NCI-H2081 treated with DMSO at 0.1 percent for 48 hours (cell line): ENCODE results near the gene ADGRD1.

Experiments used
- DNase-seq: peaks from one replicate; lab custom pipeline; 2025; lab: John Stamatoyannopoulos, UW

Gene ADGRD1

DNA sequence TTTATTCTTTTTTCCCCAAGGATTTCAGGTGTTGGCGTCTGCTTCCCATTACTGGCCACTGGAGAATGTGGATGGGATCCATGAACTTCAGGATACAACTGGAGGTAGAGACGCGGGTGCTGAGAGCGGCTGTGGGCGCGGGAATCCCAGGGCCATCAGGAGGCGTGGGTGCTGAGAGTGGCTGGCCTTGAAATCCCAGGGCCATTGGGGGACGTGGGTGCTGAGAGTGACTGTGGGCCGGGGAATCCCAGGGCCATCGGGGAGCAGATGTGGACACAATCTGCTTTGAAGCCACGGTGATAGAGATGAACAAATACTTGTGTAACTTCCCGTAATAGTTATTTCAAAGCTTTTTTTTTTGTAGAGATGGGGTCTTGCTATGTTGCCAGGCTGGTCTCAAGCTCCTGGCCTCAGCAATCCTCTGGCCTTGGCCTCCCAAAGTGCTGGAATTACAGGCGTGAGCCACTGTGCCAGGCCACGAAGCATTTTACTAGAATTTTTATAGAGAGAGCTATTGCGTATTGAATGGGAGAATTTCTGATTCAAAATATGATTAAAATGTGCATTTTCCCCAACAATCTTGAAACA lies 12.8 kb downstream of the ADGRD1 start:
- no peak for DNase-seq

DNA sequence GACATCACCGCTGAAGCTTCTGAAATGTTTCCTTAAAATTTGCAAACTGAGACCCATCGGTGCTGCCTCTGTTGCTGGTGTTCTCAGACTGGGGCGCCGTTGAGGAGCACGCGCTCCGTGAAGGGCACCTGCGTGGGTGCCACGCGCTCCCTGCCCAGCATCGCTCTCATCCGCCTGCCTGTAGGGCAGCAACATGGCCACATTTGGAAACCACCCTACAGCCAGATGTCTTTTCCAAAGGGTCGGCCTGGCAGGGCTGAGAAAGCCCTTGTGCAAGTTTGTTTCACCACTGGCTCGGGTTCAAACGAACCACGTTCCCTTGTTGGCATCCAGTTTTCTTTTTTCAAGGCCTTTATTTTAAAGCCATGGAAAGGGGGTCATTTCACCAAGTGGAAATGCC lies 13.9 kb downstream of the ADGRD1 start:
- DNase-seq = no peak

DNA sequence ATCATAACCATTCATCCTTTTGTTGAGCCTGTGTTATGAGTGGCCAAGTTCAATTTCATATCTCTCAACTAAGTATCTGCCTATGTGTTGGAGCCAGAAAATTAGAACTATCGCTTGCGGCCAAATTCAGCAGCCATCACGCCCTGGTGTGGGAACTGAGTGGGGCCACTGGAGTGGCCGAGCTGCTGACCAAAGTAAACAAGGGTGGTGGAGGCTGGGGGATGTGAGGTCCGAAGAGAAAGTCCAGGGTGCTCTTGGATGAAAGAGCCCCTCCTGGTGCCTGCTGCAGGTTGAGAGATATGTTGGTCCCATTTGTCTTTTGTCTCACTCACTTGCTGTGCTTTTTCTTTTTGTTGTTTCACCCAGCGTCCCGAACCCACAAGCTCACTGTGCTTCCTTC lies 14.9 kb downstream of the ADGRD1 start:
- no peak for DNase-seq

DNA sequence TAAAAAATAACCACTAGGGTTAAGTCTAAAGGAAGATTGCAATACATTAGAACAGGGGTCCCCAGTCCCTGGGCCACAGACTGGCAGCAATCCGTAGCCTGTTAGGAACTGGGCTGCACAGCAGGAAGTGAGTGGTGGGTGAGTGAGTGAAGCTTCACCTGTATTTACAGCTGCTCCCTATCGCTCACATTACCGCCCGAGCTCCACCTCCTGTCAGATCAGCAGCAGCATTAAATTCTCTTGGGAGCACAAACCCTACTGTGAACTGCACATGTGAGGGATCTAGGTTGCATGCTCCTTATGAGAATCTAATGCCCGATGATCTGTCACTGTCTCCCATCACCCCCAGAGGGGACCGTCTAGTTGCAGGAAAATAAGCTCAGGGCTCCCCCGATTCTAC lies 15.5 kb downstream of the ADGRD1 start:
- DNase-seq = no peak

DNA sequence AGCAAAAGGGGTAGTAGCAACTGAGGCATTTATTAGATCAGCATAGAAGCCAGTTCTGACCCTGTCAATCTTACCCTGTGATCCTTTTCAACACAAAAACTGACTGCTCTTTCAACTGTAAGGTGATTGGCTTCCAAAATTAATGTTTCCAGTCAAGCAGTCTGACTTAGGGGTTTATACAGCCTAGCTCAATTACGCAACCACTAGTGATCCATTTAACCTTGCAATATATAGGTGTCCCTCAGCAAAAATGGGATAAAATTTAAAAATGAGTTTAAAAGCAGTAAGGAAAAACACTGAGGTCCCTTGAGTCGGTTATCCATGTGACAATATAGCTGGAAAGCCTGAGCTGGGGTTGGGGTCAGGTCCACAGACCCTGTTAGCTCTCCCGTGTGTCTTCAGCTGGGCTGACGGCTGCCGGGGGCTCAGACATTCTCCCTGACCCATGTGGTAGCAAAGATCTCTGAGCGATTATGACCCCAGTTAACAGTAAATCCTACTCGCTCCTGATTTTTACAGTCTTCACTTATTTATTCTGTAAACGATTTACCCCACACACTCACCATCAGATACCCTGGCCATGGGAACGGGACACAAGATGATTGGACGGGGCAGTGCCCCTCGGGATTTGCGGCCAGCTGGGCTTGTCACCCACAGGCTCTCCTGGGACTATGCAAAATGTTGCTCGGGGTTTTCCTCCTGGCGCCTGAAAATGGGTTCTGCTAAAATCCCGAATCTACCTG lies 16.6 kb downstream of the ADGRD1 start:
- no peak for DNase-seq

DNA sequence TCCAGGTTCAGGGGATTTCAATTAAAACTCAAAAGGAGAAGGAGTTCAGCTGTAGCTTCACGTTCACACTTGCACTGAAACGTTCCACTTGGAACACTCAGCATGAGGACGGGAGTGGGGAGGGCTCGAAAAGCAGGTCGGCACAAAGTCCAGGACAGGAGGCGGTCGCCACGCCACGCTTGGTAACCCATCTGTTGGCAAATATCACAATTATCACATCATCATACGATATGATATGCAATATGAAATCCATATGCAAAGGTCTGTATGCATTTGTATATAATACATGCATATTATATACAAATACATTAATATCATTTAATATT lies 17.2 kb downstream of the ADGRD1 start:
- no peak for DNase-seq

DNA sequence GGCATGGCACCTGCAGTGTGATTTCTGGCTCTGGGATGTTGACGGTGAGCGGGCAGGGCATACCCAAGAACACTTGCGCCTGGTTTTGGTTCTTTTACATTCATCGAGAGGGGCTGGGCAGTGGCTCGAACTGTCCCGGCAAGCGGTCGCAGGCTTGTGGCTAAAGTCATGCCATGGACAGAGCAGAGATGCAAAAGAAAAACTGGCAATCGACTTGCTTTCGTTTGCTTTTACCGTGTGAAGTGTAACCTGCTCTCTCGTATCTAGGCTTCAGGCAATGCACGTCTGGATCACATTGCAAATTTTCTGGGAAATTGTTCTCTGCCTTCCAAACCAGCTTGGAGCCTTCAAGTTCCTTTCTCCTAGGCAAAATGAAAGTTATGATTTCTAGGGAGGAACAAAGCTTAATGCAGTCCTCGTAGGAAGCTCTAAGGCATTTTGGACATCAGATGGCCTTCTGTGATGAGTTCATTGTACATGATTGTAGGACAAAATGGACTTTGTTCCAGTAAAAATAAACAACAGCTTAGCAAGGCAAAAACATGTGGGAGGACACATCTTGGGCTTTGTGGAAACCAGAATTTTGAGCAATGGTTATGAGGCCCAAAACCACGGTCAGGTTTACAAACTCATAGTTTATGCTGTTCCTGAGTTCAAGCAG lies 18.3 kb downstream of the ADGRD1 start:
- no peak for DNase-seq

DNA sequence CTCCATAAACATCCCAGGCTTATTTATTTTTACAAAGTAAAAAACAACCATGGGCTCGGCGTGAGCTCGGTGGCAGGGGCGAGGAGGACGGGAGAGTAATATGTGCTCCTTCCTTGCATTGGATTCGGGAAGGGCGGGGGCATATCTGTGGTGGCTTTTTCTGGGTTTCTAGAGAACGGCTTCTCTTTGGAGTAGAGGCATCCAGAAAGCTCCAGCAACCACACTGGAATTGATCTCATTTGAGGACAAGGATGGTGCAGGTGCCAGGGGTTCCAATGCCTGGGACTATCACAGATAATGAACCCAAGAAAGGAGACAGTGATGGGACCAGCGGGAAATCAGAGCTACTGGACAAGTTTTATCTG lies 18.9 kb downstream of the ADGRD1 start:
- DNase-seq = no peak

DNA sequence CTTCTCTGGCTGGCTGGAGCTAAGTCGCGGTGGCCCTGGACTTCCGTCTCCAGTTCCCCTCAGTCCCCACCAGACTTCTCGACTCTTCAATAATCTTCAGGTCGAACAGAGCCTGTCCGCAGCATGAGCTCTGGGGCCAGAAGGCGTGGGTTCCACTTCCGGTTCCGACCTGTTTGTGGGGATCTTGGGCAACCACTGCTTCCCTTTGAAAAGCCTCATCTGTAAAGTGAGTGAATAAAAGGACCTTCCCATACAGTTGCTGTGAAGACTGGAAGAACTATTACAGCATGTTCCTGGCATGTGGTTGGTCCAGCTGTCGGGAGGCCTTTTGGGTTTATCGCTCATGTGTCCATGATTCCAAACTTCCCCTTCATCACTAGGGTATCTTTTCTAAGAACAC lies 19.4 kb downstream of the ADGRD1 start:
- DNase-seq = no peak

DNA sequence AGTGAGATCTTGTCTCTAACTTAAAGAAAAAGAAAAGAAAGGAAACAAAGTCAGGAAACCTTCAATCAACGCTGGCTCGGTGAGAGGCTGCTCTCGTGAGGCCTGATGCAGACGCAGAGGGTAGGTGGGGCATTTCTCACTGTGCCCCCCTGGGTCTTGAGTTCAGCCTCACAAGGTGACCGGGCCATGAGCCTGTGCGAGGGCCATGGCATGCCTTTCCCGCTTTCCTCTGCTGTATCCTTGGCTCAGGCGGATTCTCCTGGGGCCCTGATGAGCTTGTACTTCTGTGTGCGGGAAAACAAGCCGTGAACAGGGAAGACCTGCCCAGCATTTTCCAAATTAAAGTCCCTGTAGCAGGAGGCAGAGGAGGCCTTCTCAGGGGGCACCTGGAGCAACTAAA lies 20.2 kb downstream of the ADGRD1 start:
- no peak for DNase-seq

DNA sequence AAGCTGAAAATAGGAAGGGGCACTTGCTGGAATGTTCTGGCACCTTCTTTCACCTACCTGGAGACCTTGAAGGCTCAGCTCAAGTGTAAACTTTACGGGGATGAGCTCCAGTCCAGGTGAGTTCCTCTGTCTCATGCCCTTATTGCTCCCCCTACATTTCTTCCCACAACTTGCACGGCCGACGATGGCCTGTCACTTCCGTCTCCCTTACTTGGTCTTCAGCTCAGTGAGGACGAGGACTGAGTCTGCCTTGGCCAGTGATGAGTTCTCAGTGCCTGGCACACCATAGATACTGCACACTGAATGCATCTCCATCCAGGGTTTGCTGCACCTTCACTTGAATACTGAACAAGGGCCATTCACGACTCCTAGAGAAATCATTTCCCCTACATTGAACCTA lies 21.4 kb downstream of the ADGRD1 start:
- no peak for DNase-seq

DNA sequence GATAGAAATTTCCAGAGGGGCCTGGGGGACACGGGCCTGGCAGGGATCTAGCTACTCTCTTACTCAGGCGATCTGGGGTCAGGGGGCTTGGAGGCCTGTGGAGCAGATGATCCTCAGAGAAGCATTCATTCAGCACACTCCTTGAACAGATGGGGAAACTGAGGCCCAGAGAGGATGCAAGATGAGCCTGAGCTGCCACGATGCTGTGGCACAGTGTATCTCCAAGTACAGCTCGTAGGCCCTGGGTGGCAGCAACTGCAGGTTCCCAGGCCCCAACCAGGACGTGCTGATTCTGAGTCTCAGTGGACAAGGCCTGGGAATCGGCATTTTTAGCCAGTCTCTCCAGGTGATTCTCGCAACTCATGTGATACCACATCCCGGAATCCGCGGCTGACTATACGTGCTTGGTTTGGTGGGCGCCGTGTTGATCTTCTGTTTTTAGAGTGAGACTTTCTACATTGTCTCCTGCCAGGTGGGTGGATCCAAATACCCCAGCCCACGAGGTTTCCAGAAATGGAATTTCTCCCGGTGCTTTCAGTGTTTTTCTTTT lies 22.5 kb downstream of the ADGRD1 start:
- DNase-seq = no peak

DNA sequence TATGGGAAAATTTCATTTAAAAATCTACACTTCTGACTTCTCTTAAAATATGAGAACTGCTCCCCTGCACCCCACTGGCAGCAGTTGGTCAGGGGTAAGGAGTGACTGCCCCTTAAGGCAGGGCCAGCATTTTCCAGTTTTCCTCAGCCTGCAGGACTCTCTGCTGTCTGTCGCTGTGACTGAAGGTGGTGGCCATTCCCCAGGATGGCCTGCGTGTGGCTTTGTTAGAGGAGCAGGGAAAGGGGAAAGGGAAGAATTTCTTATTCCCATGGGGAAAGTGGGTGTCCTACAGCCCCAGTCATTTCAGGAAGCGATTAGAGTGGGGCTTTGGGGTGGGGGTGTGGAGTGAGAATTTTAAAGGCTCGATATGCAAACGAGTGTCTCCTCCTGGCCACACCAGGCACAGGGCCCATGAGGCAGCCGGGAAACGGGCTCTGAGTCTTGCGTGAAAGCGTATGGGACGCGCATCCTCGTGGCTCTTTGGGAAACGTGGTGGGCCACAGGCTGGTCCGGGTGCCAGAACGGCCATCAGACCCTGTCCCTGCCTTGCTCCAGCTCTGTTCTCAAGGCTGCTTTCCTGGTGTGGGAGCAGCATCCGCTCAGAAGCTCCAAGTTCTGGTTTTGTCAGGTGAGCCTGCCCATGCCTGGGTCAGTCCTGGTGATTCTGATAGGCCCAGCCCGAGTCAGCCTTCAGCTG lies 23.5 kb downstream of the ADGRD1 start:
- no peak for DNase-seq

DNA sequence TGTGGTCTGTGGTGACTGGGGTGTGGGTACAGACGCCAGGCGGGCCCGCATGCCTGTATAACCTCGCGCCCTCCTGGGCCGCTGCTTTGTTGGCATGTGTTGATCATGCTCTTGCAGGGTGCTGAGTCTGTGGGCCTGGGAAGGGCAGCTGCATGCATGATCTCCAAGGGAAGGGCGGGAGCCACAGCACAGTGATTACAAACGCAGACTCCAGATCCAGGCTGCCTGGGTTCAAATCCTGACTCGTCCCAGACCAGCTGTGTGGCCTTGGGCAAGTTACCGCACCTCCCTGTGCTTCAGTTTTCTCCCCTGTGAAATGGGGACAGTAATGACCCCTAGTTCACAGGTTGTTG lies 24.0 kb downstream of the ADGRD1 start:
- no peak for DNase-seq

DNA sequence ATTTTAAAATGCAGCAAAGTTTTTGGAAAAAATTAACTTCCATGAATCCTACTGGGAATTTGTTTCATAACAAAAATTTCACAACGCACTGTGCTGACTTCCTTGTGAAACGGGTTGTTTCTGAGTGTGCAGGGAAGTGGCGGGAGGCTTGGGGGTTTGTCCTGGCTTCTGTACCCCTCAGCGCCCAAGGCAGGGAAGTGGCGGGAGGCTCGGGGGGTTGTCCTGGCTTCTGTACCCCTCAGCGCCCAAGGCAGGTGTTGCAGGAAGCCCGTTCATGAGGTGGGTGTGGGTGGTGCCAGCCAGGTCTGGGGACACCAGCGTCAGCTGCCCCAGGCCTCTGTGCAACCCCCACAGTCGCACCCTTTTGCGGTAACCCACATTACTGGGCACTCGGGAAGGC lies 25.1 kb downstream of the ADGRD1 start:
- no peak for DNase-seq

DNA sequence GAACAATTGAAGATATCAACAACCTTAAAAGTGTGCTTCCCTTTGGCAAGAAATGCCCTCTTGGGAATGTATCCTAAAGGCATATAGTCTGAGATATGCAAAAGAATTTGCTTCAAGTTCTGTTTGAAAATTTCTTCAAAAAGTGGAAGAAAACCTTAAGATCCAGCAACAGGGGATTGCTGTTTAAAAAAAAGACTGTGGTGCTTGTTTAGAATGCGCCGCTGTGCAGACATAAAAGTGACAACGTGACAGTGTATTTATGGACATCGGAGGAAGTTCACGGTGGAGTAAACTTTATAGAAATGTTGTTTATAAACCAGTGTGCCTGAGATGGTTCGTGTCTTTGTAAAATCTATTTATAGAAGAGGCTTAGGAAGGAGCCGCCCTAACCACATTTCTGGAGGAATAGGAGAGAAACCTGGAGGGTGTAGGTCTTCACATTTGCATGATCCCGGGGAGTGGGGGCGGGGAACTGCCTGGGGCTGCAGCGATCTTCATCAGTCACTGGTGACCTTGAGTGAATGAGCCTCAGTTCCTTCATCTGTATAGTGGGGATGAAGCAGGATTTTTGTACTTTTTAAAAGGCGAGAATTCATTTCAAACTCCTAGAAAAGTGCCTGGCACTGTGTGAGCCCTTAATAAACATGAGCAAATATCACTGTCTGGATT lies 27.5 kb downstream of the ADGRD1 start:
- no peak for DNase-seq

DNA sequence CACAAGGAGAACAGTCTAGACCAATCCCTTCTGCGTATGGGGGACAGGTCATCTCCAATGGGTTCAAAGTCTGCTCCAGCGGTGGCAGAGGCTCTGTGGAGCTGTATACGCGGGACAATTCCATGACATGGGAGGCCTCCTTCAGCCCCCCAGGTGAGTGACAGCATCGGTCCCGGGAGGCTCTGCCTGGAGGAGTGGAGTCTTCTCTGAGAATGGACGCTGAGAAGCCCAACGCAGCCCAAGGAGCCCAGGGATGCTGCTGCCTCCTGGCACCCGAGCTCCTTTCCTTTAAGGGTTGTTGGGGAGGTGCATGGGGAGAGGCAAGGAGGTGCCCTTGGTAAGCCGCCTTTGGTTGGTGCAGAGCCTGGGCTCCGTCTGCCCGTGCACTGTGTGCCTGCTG lies 28.2 kb downstream of the ADGRD1 start:
- DNase-seq = no peak

DNA sequence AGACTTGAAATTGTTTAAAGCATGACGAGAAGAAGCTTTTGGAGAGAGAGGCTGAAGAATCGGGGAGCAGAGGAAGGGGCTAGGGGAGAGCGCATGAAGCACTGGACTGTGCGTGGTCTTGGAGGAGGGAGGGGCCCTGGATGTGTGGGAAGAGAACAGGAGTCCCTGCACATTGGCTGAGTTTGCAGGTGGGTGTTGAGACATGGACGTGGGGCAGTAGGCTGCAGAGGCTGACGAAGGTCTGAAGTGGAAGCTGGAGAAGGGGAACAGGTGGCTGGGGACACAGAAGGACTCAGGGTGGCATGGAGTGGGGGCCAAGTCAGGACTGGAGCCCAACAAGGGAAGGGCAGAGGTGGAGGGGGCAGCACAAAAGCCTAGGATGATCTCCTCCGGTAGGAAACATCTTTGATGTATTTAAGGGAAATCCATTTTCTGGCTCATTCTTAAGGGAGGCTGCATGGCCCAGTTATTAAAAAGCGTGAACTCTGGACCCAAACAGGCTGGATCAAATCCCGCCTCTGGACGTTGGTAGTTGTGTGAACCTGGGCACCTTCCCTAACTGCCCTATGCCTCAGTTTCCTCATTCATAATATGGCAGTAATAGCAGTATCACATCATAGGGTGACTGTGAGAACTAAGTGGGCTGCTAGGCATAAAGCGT lies 29.0 kb downstream of the ADGRD1 start:
- DNase-seq = no peak

DNA sequence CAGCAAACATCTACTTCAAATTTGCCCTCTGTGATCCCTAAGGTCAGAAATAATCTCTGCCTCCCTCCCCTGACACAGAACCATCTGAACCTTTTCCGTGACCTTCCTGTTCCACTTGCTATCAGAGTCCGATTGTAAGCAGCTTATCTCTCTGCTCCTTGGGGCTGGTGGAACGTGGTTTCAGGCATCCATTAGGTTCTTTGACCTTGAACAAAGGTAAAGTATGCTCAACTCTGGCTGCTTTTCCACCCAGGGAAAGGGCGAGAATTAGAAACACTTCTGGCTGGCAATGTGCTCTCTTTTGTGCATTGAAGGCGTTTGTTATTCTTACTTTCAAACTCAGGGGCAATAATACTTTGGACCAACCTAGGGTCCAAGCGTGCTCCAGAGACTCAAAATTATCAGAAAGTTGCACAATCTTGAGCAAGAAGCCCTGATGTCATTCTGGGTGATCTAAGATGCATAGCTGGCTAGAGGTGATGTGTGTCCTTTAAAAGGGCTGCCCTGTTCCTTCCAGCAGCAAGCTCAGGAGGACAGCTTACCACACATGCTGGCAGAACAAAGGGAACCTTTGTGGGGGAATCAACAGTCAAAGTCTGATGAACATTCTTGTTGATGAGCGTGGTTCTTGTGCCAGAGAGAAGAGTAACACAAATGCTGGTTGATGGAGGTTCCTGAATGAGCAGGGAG lies 29.8 kb downstream of the ADGRD1 start:
- DNase-seq = no peak

DNA sequence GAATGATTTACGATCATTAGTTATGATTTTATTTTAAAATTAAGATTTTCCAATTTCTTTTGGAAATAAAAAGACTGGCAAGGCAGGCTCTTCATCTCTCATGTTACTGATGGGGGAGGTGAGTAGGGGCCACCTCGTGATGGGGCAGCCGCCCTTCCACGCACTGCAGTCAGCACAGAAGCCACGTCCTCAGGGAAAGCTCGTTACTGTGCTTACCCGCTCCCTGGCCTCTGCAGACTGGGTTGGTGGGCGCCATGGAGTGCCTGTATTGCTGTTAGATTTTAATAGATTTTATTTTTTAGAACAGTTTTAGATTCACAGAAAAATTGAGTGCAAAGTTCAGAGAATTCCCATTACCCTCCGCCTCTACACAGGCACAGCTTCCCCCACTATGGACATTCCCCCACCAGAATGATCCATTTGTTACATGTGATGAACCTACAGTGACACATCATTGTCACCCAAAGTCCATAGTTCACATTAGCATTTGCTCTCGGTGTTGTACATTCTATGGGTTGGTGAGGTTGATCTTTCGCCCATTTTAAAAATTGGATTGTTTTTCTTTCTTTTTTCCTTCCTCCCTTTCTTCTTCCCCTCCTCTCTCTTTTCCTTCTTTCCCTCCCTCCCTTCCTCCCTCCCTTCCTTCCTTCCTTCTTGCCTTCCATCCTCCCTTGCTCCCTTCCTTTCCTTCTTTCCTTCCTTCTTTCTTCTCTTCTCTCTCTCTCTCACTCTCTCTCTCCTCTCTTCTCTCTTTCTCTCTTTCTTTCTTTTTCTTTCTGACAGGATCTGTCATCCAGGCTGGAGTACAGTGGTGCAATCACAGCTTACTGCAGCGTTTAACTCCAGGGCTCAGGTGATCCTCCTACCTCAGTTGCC lies 30.7 kb downstream of the ADGRD1 start:
- DNase-seq = no peak
